Suprapubic skin (tissue), 4 donors: ENCODE data around the gene BAIAP2. TPM values are rescaled to one million over a fixed set of nuclear protein-coding genes. Genes with fewer than 3 reads are reported as not detected.

Source experiments
- DNase-seq, 2 donors: peaks; one replicate each; pipeline ENCODE4 v3.0.0-alpha.2; 2019; ENCODE audit warnings: low spot score in 2 of 2
- H3K27ac ChIP-seq: fragments of 200-600 bp; sonication (generic); one replicate; pipeline ENCODE4 v1.5.1; 2019
- H3K27me3 ChIP-seq: fragments of 200-600 bp; sonication (generic); one replicate; pipeline ENCODE4 v1.5.1; 2019
- H3K36me3 ChIP-seq: fragments of 200-600 bp; sonication (generic); one replicate; pipeline ENCODE4 v1.5.1; 2019
- H3K4me1 ChIP-seq: fragments of 200-600 bp; sonication (generic); one replicate; pipeline ENCODE4 v1.5.1; 2019
- H3K4me3 ChIP-seq: fragments of 200-600 bp; sonication (generic); one replicate; pipeline ENCODE4 v1.5.1; 2019; ENCODE audit warnings: mild to moderate bottlenecking
- H3K9me3 ChIP-seq: fragments of 200-600 bp; sonication (generic); one replicate; pipeline ENCODE4 v1.5.1; 2019
- CTCF ChIP-seq, 2 donors: fragments of 200-600 bp in 1 of 2; fragments of 450-650 bp in 1 of 2; sonication (generic) in 1 of 2; IDR thresholded peaks; one replicate each; pipeline ENCODE4 v1.5.1; 2016 to 2019; ENCODE audit warnings: antibody characterized with exemption in 2 of 2, mild to moderate bottlenecking in 1 of 2, moderate library complexity in 1 of 2
- EP300 ChIP-seq: sonication (generic); formaldehyde crosslinking; IDR thresholded peaks from one replicate; pipeline ENCODE4 v1.6.1; 2017; ENCODE audit warnings: antibody characterized with exemption
- POLR2A ChIP-seq, 2 donors: fragments of 450-650 bp; IDR thresholded peaks; one replicate each; pipeline ENCODE4 v1.6.1; 2017; ENCODE audit warnings: antibody characterized with exemption in 2 of 2, mild to moderate bottlenecking in 2 of 2, moderate library complexity in 2 of 2
- POLR2AphosphoS5 ChIP-seq, 3 donors: sonication (generic); formaldehyde crosslinking; IDR thresholded peaks; one replicate each; pipeline ENCODE4 v1.6.1; 2017; ENCODE audit warnings: antibody characterized with exemption in 3 of 3
- WGBS: methylation state at CpG from one replicate; pipeline ENCODE4 v1.1.5; 2018; 5-methylcytosine and 5-hydroxymethylcytosine counted together
- total RNA-seq, 4 donors: library from RNA; depleted of rRNA; stranded (reverse); fragments of >200 nt; gene quantifications; one replicate each; pipeline ENCODE4 v1.1.0, GENCODE V29; 2016

Gene BAIAP2
- total RNA-seq, 4 donors from 2014 or later = 214 to 283 (median 260) TPM

GRCh38 chr17:81002409-81003361, 32.3 kb upstream of the BAIAP2 start:
- peaks cover 26% of the 10 kb centered on the region for H3K36me3 ChIP-seq
- H3K4me3 ChIP-seq = no peak overlapping the region
- TF ChIP-seq EP300 = no peak
- no peak for TF ChIP-seq CTCF (IDR thresholded peaks at IDR 0.05)
- TF ChIP-seq POLR2A (IDR thresholded peaks at IDR 0.05) = no peak
- TF ChIP-seq POLR2AphosphoS5 (IDR thresholded peaks at IDR 0.05) = no peak
- H3K27me3 ChIP-seq = peaks cover 24% of the 10 kb centered on the region
- no peaks in the 10 kb centered on the region for H3K9me3 ChIP-seq
- 61% methylated on average over 15 of the region's 21 CpGs for WGBS
- H3K27ac ChIP-seq = no peak overlapping the region
- peaks cover 31% of the 10 kb centered on the region for H3K4me1 ChIP-seq
- DNase-seq = peak in 1 of 2 donors; percentile 91

- 7% methylated on average over 23 of the region's 72 CpGs for WGBS
- Histone ChIP-seq H3K4me1 (peaks cover 31% of the 10 kb centered on the region), H3K27me3 (peaks cover 24% of the 10 kb centered on the region), H3K36me3 (peaks cover 14% of the 10 kb centered on the region), H3K4me3 (peak overlapping the region; percentile 43), H3K9me3 (no peaks in the 10 kb centered on the region), H3K27ac (no peak overlapping the region)
- TF ChIP-seq EP300 (no peak), CTCF (IDR thresholded peaks at IDR 0.05) (no peak), POLR2A (IDR thresholded peaks at IDR 0.05) (no peak), POLR2AphosphoS5 (IDR thresholded peaks at IDR 0.05) (no peak)
- DNase-seq = peak in 1 of 2 donors; percentile 63
Observed at GRCh38 chr17:81003711-81004475, 31.1 kb upstream of the BAIAP2 start.

GRCh38 chr17:81006891-81007290, 28.1 kb upstream of the BAIAP2 start:
- H3K27me3 ChIP-seq = peaks cover 24% of the 10 kb centered on the region
- no peaks in the 10 kb centered on the region for H3K36me3 ChIP-seq
- peaks cover 29% of the 10 kb centered on the region for H3K4me1 ChIP-seq
- H3K27ac ChIP-seq = no peak overlapping the region
- no peaks in the 10 kb centered on the region for H3K9me3 ChIP-seq
- WGBS = 67% methylated on average over 10 of the region's 10 CpGs
- H3K4me3 ChIP-seq = no peak overlapping the region
- no peak for DNase-seq
- no peak for TF ChIP-seq EP300
- TF ChIP-seq CTCF (IDR thresholded peaks at IDR 0.05) = no peak
- no peak for TF ChIP-seq POLR2A (IDR thresholded peaks at IDR 0.05)
- no peak for TF ChIP-seq POLR2AphosphoS5 (IDR thresholded peaks at IDR 0.05)

- TF ChIP-seq POLR2AphosphoS5 (IDR thresholded peaks at IDR 0.05) (no peak), EP300 (no peak), CTCF (IDR thresholded peaks at IDR 0.05) (no peak), POLR2A (IDR thresholded peaks at IDR 0.05) (no peak)
- no peak for DNase-seq
- 73% methylated on average over 11 of the region's 11 CpGs for WGBS
- no peaks in the 10 kb centered on the region for H3K36me3 ChIP-seq
- no peak overlapping the region for H3K4me3 ChIP-seq
- H3K9me3 ChIP-seq = no peaks in the 10 kb centered on the region
- H3K27ac ChIP-seq = no peak overlapping the region
- peaks cover 16% of the 10 kb centered on the region for H3K4me1 ChIP-seq
- peaks cover 21% of the 10 kb centered on the region for H3K27me3 ChIP-seq
Observed at GRCh38 chr17:81008140-81008539, 26.8 kb upstream of the BAIAP2 start.

GRCh38 chr17:81009136-81009535, 25.8 kb upstream of the BAIAP2 start:
- TF ChIP-seq POLR2AphosphoS5 (IDR thresholded peaks at IDR 0.05) (no peak), EP300 (no peak), CTCF (IDR thresholded peaks at IDR 0.05) (no peak)

More at GRCh38 chr17:81009136-81009535, 25.8 kb upstream of the BAIAP2 start:
- Histone ChIP-seq H3K4me3 (no peak overlapping the region), H3K4me1 (peaks cover 6% of the 10 kb centered on the region), H3K9me3 (no peaks in the 10 kb centered on the region), H3K36me3 (no peaks in the 10 kb centered on the region), H3K27ac (no peak overlapping the region), H3K27me3 (peaks cover 13% of the 10 kb centered on the region)
- 90% methylated on average over 14 of the region's 14 CpGs for WGBS
- no peak for DNase-seq
